Subcutaneous abdominal adipose tissue (tissue), 5 donors: ENCODE data around the gene KRTAP27-1.

Experiments
- H3K27ac ChIP-seq: one replicate; pipeline ENCODE4 v1.7.0; 2013; ENCODE audit warnings: low read depth, mild to moderate bottlenecking, inconsistent platforms, low read length, moderate library complexity
- H3K27me3 ChIP-seq, 5 donors: one replicate each; pipeline ENCODE4 v1.7.0; 2013; ENCODE audit warnings: low read length in 5 of 5, inconsistent platforms in 1 of 5; ENCODE audit not compliant: control insufficient read depth in 5 of 5, insufficient read depth in 4 of 5
- H3K36me3 ChIP-seq, 5 donors: one replicate each; pipeline ENCODE4 v1.7.0; 2013; ENCODE audit warnings: low read length in 5 of 5; ENCODE audit not compliant: control insufficient read depth in 5 of 5, insufficient read depth in 5 of 5
- H3K4me1 ChIP-seq, 5 donors: one replicate each; pipeline ENCODE4 v1.7.0; 2013; ENCODE audit warnings: low read length in 5 of 5, mild to moderate bottlenecking in 3 of 5, moderate library complexity in 1 of 5; ENCODE audit not compliant: control insufficient read depth in 5 of 5, insufficient read depth in 5 of 5
- H3K4me3 ChIP-seq, 5 donors: one replicate each; pipeline ENCODE4 v1.7.0; 2013; ENCODE audit warnings: low read length in 5 of 5, low read depth in 1 of 5
- H3K9ac ChIP-seq, 5 donors: one replicate each; pipeline ENCODE4 v1.7.0; 2013; ENCODE audit warnings: low read length in 5 of 5, mild to moderate bottlenecking in 4 of 5, moderate library complexity in 3 of 5
- H3K9me3 ChIP-seq, 5 donors: one replicate each; pipeline ENCODE4 v1.7.0; 2013; ENCODE audit warnings: low read length in 5 of 5; ENCODE audit not compliant: control insufficient read depth in 5 of 5
- donor health status: healthy.
- donor health status: healthy.
- donor health status: healthy.
- donor health status: healthy.
- donor health status: healthy.

The KRTAP27-1 gene, protein sequence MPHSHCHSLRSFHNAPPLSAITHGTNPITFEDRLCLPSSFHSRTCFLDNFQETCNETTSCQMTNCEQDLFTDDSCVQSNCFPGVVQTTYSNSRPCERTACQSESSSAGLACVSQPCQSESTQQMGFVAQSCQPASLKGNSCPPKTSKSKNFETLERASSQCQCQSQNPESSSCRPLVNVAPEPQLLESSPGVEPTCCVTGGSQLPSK

DNA sequence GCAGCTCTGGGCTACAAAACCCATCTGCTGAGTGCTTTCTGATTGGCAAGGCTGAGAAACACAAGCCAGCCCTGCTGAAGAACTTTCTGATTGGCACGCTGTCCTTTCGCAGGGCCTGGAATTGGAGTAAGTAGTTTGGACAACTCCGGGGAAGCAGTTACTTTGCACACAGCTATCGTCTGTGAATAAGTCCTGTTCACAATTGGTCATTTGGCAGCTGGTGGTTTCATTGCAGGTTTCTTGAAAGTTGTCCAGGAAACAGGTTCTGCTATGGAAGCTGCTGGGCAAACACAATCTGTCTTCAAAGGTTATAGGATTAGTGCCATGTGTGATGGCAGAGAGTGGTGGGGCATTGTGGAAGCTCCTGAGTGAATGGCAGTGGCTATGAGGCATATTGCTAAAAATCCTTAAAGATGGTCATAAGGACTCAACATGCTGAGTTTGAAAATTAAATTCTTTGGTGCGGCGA, at the start of gene KRTAP27-1:
Gene KRTAP27-1 (minus strand): TSS at position 419 of the 469 bp plus-strand sequence. CDS start 26 bp downstream, at position 393.
- H3K9me3 ChIP-seq, result no peaks in the 10 kb centered on the region
- no peaks in the 10 kb centered on the region for H3K27me3 ChIP-seq
- no peaks in the 10 kb centered on the region for H3K36me3 ChIP-seq
- H3K9ac ChIP-seq, result no peak within 1 kb of the TSS
- no peak within 1 kb of the TSS for H3K27ac ChIP-seq
- peaks cover 0 to 28% (median 12%) of the 10 kb centered on the region in 5 donors for H3K4me1 ChIP-seq
- H3K4me3 ChIP-seq, result no peak within 1 kb of the TSS

GRCh38 chr21:30382201-30382600, 44.7 kb upstream of the KRTAP27-1 start:
- H3K27me3 ChIP-seq, result no peaks in the 10 kb centered on the region
- no peak overlapping the region for H3K9ac ChIP-seq
- H3K4me1 ChIP-seq, result no peaks in the 10 kb centered on the region
- no peak overlapping the region for H3K4me3 ChIP-seq
- H3K36me3 ChIP-seq, result no peaks in the 10 kb centered on the region
- H3K9me3 ChIP-seq, result no peaks in the 10 kb centered on the region
- no peak overlapping the region for H3K27ac ChIP-seq

GRCh38 chr21:30372139-30372770, 34.8 kb upstream of the KRTAP27-1 start, which contains the start of gene KRTAP13-2:
TSS of gene KRTAP13-2 (minus strand) at chr21:30372271. CDS start at chr21:30372213, 58 bp downstream.
- Histone ChIP-seq H3K9ac (no peak within 1 kb of the TSS), H3K4me1 (no peaks in the 10 kb centered on the region), H3K36me3 (no peaks in the 10 kb centered on the region), H3K27ac (no peak within 1 kb of the TSS), H3K9me3 (no peaks in the 10 kb centered on the region), H3K4me3 (no peak within 1 kb of the TSS), H3K27me3 (no peaks in the 10 kb centered on the region)

GRCh38 chr21:30355906-30356305, 18.4 kb upstream of the KRTAP27-1 start:
- Histone ChIP-seq H3K9me3 (no peaks in the 10 kb centered on the region), H3K4me1 (peaks cover 0 to 6% (median 0%) of the 10 kb centered on the region in 5 donors), H3K27ac (no peak overlapping the region), H3K9ac (no peak overlapping the region), H3K4me3 (no peak overlapping the region), H3K27me3 (no peaks in the 10 kb centered on the region), H3K36me3 (no peaks in the 10 kb centered on the region)

GRCh38 chr21:30354308-30355005, 17.0 kb upstream of the KRTAP27-1 start:
- Histone ChIP-seq H3K4me3 (no peak overlapping the region), H3K27ac (no peak overlapping the region), H3K4me1 (peaks cover 0 to 14% (median 3%) of the 10 kb centered on the region in 5 donors), H3K36me3 (no peaks in the 10 kb centered on the region), H3K9ac (no peak overlapping the region), H3K27me3 (no peaks in the 10 kb centered on the region), H3K9me3 (no peaks in the 10 kb centered on the region)

GRCh38 chr21:30351534-30351933, 14.0 kb upstream of the KRTAP27-1 start:
- H3K9ac ChIP-seq, result no peak overlapping the region
- no peaks in the 10 kb centered on the region for H3K27me3 ChIP-seq
- no peak overlapping the region for H3K4me3 ChIP-seq
- H3K36me3 ChIP-seq, result no peaks in the 10 kb centered on the region
- H3K4me1 ChIP-seq, result peaks cover 0 to 26% (median 7%) of the 10 kb centered on the region in 5 donors
- no peak overlapping the region for H3K27ac ChIP-seq
- no peaks in the 10 kb centered on the region for H3K9me3 ChIP-seq

GRCh38 chr21:30349572-30349971, 12.1 kb upstream of the KRTAP27-1 start:
- Histone ChIP-seq H3K4me1 (peaks cover 0 to 26% (median 7%) of the 10 kb centered on the region in 5 donors), H3K27me3 (no peaks in the 10 kb centered on the region), H3K4me3 (no peak overlapping the region), H3K9me3 (peaks cover 0 to 3% (median 0%) of the 10 kb centered on the region in 5 donors), H3K9ac (no peak overlapping the region), H3K27ac (peak overlapping the region; percentile 15), H3K36me3 (no peaks in the 10 kb centered on the region)

GRCh38 chr21:30348506-30348905, 11.0 kb upstream of the KRTAP27-1 start, which contains the start of gene KRTAP23-1:
TSS of gene KRTAP23-1 (minus strand) at chr21:30348606. CDS start at chr21:30348606, 0 bp downstream.
- no peaks in the 10 kb centered on the region for H3K36me3 ChIP-seq
- H3K9me3 ChIP-seq, result peaks cover 0 to 3% (median 0%) of the 10 kb centered on the region in 5 donors
- no peaks in the 10 kb centered on the region for H3K27me3 ChIP-seq
- H3K27ac ChIP-seq, result peak within 1 kb of the TSS; percentile 15
- H3K4me1 ChIP-seq, result peaks cover 0 to 26% (median 7%) of the 10 kb centered on the region in 5 donors
- H3K9ac ChIP-seq, result no peak within 1 kb of the TSS
- H3K4me3 ChIP-seq, result no peak within 1 kb of the TSS

DNA sequence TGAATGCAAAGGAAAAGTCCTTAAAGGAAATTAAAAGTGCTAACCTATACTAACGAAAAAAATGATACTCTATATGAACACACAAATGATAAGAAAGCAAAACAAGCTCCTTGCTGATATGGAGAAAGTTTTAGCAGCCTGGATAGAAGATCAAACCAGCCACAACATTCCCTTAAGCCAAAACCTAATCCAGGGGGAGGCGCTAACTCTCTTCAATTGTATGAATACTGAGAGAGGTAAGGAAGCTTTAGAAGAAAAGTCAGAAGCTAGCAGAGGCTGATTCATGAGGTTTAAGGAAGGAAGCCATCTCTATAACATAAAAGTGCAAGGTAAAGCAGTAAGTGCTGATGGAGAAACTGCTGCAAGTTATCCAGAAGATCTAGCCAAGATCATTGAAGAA, 7.5 kb upstream of the KRTAP27-1 start:
- H3K36me3 ChIP-seq, result no peaks in the 10 kb centered on the region
- H3K4me3 ChIP-seq, result no peak overlapping the region
- H3K27ac ChIP-seq, result no peak overlapping the region
- H3K9ac ChIP-seq, result no peak overlapping the region
- peaks cover 0 to 21% (median 6%) of the 10 kb centered on the region in 5 donors for H3K4me1 ChIP-seq
- H3K27me3 ChIP-seq, result no peaks in the 10 kb centered on the region
- H3K9me3 ChIP-seq, result peaks cover 0 to 3% (median 0%) of the 10 kb centered on the region in 5 donors
